WTC11 (cell line): ENCODE results near the gene EPHA4. TPM values are rescaled to one million over a fixed set of nuclear protein-coding genes. Genes with fewer than 3 reads are reported as not detected.

Source experiments
- ATAC-seq: fragments of 200-7000 bp; cut with Tn5 transposase; 2 replicates; pipeline ENCODE4 v1.10.0; 2021; ENCODE audit warnings: mild to moderate bottlenecking, moderate library complexity
- CTCF ChIA-PET: fragments of 300-600 bp; sonication (Branson Sonifier 250); formaldehyde crosslinking; loops from one replicate; lab custom pipeline; 2021; ENCODE audit warnings: antibody characterized with exemption; lab: Charles Lee
- POLR2A ChIA-PET: fragments of 350-600 bp; sonication (Branson Sonifier 250); formaldehyde crosslinking; loops from one replicate; lab custom pipeline; 2021; ENCODE audit warnings: antibody characterized with exemption; lab: Charles Lee
- DNase-seq: peaks from one replicate; pipeline ENCODE4 v3.0.0; 2021; ENCODE audit warnings: low spot score
- H3K27ac Mint-ChIP-seq: 2 replicates; pipeline ENCODE4 v1.8.0; 2021; ENCODE audit warnings: mixed read lengths
- H3K27me3 Mint-ChIP-seq: 2 replicates; pipeline ENCODE4 v1.8.0; 2021; ENCODE audit warnings: low read depth, mild to moderate bottlenecking, moderate library complexity, mixed read lengths
- H3K36me3 Mint-ChIP-seq: 2 replicates; pipeline ENCODE4 v1.8.0; 2021; ENCODE audit warnings: mixed read lengths
- H3K4me1 Mint-ChIP-seq: 2 replicates; pipeline ENCODE4 v1.8.0; 2022; ENCODE audit warnings: mixed read lengths
- H3K4me3 Mint-ChIP-seq: 2 replicates; pipeline ENCODE4 v1.8.0; 2021; ENCODE audit warnings: mild to moderate bottlenecking, moderate library complexity, mixed read lengths
- H3K9me3 Mint-ChIP-seq: 2 replicates; pipeline ENCODE4 v1.8.0; 2021; ENCODE audit warnings: mixed read lengths
- ARID4B ChIP-seq: sonication (generic); formaldehyde crosslinking; IDR thresholded peaks from 2 replicates; pipeline ENCODE4 v1.8.0; 2023; ENCODE audit warnings: missing genetic modification reagents, mild to moderate bottlenecking, borderline replicate concordance
- ATF2 ChIP-seq: sonication (generic); formaldehyde crosslinking; IDR thresholded peaks from 2 replicates; pipeline ENCODE4 v1.8.1; 2022; ENCODE audit warnings: low read depth, missing genetic modification reagents, borderline replicate concordance
- ATF3 ChIP-seq: sonication (generic); formaldehyde crosslinking; conservative IDR thresholded peaks from 2 replicates; pipeline ENCODE4 v1.8.1; 2022; ENCODE audit warnings: mild to moderate bottlenecking, missing genetic modification reagents
- CREM ChIP-seq: sonication (generic); formaldehyde crosslinking; IDR thresholded peaks from 2 replicates; pipeline ENCODE4 v1.8.1; 2022; ENCODE audit warnings: mild to moderate bottlenecking, missing genetic modification reagents, moderate library complexity
- E2F1 ChIP-seq: sonication (generic); formaldehyde crosslinking; IDR thresholded peaks from 2 replicates; pipeline ENCODE4 v1.8.0; 2022; ENCODE audit warnings: mild to moderate bottlenecking, missing genetic modification reagents
- E2F5 ChIP-seq: sonication (generic); formaldehyde crosslinking; IDR thresholded peaks from 2 replicates; pipeline ENCODE4 v1.8.1; 2022; ENCODE audit warnings: mild to moderate bottlenecking, moderate library complexity, missing genetic modification reagents
- ERG ChIP-seq: fragments of 250-450 bp; sonication (Bioruptor Pico); IDR thresholded peaks from 2 replicates; pipeline ENCODE4 v1.8.0; 2021; ENCODE audit warnings: mild to moderate bottlenecking
- FOXJ3 ChIP-seq: sonication (generic); formaldehyde crosslinking; IDR thresholded peaks from 2 replicates; pipeline ENCODE4 v1.9.0; 2021; ENCODE audit warnings: missing genetic modification reagents, mild to moderate bottlenecking, borderline replicate concordance
- IRF1 ChIP-seq: sonication (generic); formaldehyde crosslinking; IDR thresholded peaks from 2 replicates; pipeline ENCODE4 v1.8.0; 2023; ENCODE audit warnings: missing genetic modification reagents
- IRF2 ChIP-seq: sonication (generic); formaldehyde crosslinking; IDR thresholded peaks from 2 replicates; pipeline ENCODE4 v1.8.0; 2022; ENCODE audit warnings: low read depth, missing genetic modification reagents, borderline replicate concordance
- JUN ChIP-seq: sonication (generic); formaldehyde crosslinking; IDR thresholded peaks from 2 replicates; pipeline ENCODE4 v1.8.0; 2023; ENCODE audit warnings: mild to moderate bottlenecking, missing genetic modification reagents
- KAT7 ChIP-seq: sonication (generic); formaldehyde crosslinking; IDR thresholded peaks from 2 replicates; pipeline ENCODE4 v1.8.1; 2023; ENCODE audit warnings: missing genetic modification reagents, mild to moderate bottlenecking, borderline replicate concordance
- NFYB ChIP-seq: sonication (generic); formaldehyde crosslinking; conservative IDR thresholded peaks from 2 replicates; pipeline ENCODE4 v1.8.0; 2022; ENCODE audit warnings: low read depth, missing genetic modification reagents
- NR1H2 ChIP-seq: sonication (generic); formaldehyde crosslinking; IDR thresholded peaks from 2 replicates; pipeline ENCODE4 v1.9.0; 2021; ENCODE audit warnings: mild to moderate bottlenecking, moderate library complexity, missing genetic modification reagents
- OVOL2 ChIP-seq: fragments of 250-450 bp; sonication (Bioruptor Pico); IDR thresholded peaks from 2 replicates; pipeline ENCODE4 v1.9.0; 2021; ENCODE audit warnings: mild to moderate bottlenecking, borderline replicate concordance
- PRRX2 ChIP-seq: fragments of 250-450 bp; sonication (Bioruptor Pico); IDR thresholded peaks from 2 replicates; pipeline ENCODE4 v1.8.0; 2021; ENCODE audit warnings: mild to moderate bottlenecking
- RELA ChIP-seq: sonication (generic); formaldehyde crosslinking; IDR thresholded peaks from 2 replicates; pipeline ENCODE4 v1.8.1; 2022; ENCODE audit warnings: missing genetic modification reagents, mild to moderate bottlenecking, borderline replicate concordance
- TCF7 ChIP-seq: sonication (generic); formaldehyde crosslinking; IDR thresholded peaks from 2 replicates; pipeline ENCODE4 v1.8.0; 2022; ENCODE audit warnings: mild to moderate bottlenecking, low read depth, missing genetic modification reagents, moderate library complexity
- ZMAT4 ChIP-seq: fragments of 250-450 bp; sonication (Bioruptor Pico); IDR thresholded peaks from 2 replicates; pipeline ENCODE4 v1.9.0; 2021; ENCODE audit warnings: mild to moderate bottlenecking
- ZNF281 ChIP-seq: sonication (generic); formaldehyde crosslinking; IDR thresholded peaks from 2 replicates; pipeline ENCODE4 v1.8.0; 2023; ENCODE audit warnings: mild to moderate bottlenecking, missing genetic modification reagents
- ZNF317 ChIP-seq: sonication (generic); formaldehyde crosslinking; IDR thresholded peaks from 2 replicates; pipeline ENCODE4 v1.8.1; 2023; ENCODE audit warnings: low read depth, mild to moderate bottlenecking, moderate library complexity, missing genetic modification reagents, borderline replicate concordance
- total RNA-seq: library from RNA; stranded (reverse); gene quantifications from 3 replicates; pipeline ENCODE4 v1.2.3, GENCODE V29; 2021

Gene EPHA4
- total RNA-seq, 1 experiment from 2014 or later, result 11.0 TPM

- ChIA-PET CTCF (no interaction called here), POLR2A (no interaction called here)
- Mint-ChIP-seq H3K27ac (no peak overlapping the region), H3K4me3 (no peak overlapping the region), H3K4me1 (no peaks in the 10 kb centered on the region), H3K36me3 (no peaks in the 10 kb centered on the region), H3K27me3 (no peaks in the 10 kb centered on the region), H3K9me3 (no peaks in the 10 kb centered on the region)
- no peak for TF ChIP-seq ZNF317 (CRISPR knock-in tag)
- TF ChIP-seq ATF2, result no peak
- no peak for TF ChIP-seq TCF7 (CRISPR knock-in tag)
- no peak for TF ChIP-seq NR1H2 (CRISPR knock-in tag)
- no peak for TF ChIP-seq ERG
- no peak for TF ChIP-seq IRF1 (CRISPR knock-in tag)
- no peak for TF ChIP-seq ATF3 (CRISPR knock-in tag)
- no peak for TF ChIP-seq PRRX2
- no peak for TF ChIP-seq FOXJ3 (CRISPR knock-in tag)
- no peak for TF ChIP-seq E2F5 (CRISPR knock-in tag)
- TF ChIP-seq ARID4B (CRISPR knock-in tag), result no peak
- TF ChIP-seq ZMAT4 (CRISPR knock-in tag), result no peak
- no peak for ATAC-seq
- DNase-seq, result no peak
Measured at GRCh38 chr2:221425353-221425752, 146.8 kb downstream of the EPHA4 start.

- no peaks in the 10 kb centered on the region for H3K36me3 Mint-ChIP-seq
- CTCF ChIA-PET, result no interaction called here
- DNase-seq (no peak), ATAC-seq (no peak)
- POLR2A ChIA-PET, result no interaction called here
- no peaks in the 10 kb centered on the region for H3K4me1 Mint-ChIP-seq
- H3K9me3 Mint-ChIP-seq, result no peaks in the 10 kb centered on the region
- no peak overlapping the region for H3K27ac Mint-ChIP-seq
- no peak overlapping the region for H3K4me3 Mint-ChIP-seq
- no peaks in the 10 kb centered on the region for H3K27me3 Mint-ChIP-seq
- TF ChIP-seq KAT7 (CRISPR knock-in tag) (no peak), OVOL2 (CRISPR knock-in tag) (no peak), ZNF281 (CRISPR knock-in tag) (no peak), ZMAT4 (CRISPR knock-in tag) (no peak), CREM (CRISPR knock-in tag) (no peak), E2F1 (no peak), IRF2 (CRISPR knock-in tag) (no peak), RELA (CRISPR knock-in tag) (no peak), NFYB (CRISPR knock-in tag) (no peak), JUN (no peak)
Measured at GRCh38 chr2:221423210-221423804, 148.8 kb downstream of the EPHA4 start.
